Hypothalamus (tissue), 51 donors: ENCODE results near the gene TAF8.
"Not testable (repeated sequence)": the region's sequence is repeated elsewhere in the genome, so short reads cannot be mapped to it uniquely, and the experiment has no call there.

Experiments
- DNase-seq, 51 donors: peaks; one replicate each; lab custom pipeline; 2025; lab: John Stamatoyannopoulos, UW

Gene TAF8

DNA sequence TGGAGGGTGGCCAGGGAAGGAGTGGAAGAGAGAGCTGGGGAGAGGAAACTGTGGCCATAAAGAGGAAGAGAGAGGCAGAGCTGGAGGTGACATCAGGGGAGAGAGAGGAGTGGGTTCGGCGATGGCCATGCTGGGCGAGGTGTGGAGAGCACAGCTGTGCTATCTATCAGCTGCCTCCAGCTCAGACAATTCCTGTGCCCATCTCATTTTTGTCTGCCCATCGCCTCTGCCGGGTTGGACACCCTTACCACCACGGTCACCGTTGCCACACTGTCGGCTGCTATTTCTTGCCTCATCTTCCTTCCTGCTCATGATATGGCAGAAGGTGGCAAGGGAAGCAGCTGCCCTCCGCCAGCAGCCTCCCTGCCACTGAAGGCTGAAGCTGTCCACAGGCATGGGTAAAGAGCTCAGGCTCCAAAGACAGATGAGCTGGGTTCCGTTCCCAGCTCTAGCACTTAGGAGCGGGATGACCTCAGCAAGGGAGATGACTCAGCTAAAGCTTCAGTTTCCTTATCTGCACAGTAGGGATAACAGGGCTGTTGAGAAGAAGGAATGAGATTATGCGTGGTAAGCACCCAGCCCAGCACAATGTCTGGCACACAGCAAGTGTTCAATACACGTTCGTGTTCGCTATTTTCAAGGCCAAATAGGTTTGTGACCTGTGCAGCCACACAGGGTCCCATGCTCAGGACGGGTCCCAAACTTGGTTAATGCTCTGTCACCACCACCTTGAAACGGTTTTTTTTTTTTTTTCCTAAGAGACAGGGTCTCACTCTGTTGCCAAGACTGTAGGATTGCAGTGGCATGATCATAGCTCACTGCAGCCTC, 21.9 kb upstream of the TAF8 start:
- no peak for DNase-seq

DNA sequence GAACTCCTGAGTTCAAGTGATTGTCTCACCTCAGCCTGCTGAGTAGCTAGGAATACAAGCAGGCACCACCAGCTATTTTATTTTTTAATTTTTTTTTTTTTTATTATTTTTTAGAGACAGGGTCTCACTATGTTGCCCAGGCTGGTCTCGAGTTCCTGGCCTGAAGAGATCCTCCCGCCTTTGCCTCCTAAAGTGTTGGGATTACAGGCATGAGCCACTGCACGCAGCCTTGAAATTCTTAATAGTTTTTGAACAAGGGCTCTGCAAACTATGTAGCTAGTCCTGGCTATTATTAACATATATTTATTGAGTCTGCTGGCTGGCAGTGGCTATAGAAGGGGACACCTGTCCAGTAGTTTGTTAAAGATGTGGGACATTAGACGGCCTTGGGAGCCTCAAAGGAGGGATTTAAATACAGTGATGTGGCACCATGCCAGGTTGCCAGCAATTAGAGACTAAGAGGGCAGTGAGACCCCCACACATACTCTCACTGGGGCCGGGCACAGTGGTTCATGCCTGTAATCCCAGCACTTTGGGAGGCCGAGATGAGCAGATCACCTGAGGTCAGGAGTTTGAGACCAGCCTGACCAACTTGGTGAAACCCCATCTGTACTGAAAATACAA, 21.1 kb upstream of the TAF8 start:
- DNase-seq: no peak

GRCh38 chr6:42029881-42030280, 20.4 kb upstream of the TAF8 start:
- DNase-seq: no peak

DNA sequence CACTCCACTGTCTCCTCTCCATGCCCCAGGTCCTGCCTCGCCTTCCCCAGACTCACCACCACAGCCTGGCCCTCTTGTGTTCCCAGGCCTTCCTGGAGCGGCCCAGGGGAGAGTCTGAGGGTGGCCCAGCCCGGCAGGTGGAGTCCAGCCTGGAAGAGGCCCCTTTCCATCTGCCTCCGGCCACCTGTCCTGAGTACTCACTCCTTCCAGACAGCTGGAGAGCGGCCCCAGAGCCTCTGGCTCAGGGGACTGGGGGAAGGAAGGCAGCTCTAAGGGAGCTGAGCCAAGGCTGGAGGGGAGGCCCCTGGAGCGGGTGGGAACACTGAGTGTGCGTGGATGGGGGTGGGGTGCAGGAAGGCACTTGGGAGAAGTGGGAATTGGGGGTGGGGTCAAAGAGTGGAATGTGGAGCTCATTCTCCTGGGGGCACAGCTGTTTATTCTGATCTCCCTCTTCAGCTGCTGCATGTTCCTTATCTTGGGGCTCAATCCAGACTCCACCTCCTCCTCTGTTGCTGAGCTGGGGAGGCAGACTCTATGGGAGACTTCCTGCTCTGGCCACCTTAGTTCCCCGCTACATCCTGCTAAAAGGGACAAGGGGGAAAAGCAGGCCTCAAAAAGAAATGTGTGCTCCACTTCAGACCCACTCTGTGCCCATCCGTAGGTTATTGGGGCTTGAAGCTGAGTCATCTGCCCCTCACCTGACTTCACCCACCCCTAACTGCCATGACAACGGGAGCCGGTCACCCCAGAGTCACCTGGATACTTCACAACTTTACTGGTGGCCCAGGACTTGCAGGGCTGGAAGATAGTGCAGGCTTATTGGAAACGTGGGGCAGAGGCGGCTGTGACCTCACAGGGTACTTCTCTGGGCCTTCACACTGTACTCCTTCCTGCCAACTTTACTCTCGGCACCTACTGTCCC, 19.5 kb upstream of the TAF8 start:
- DNase-seq: no peak

DNA sequence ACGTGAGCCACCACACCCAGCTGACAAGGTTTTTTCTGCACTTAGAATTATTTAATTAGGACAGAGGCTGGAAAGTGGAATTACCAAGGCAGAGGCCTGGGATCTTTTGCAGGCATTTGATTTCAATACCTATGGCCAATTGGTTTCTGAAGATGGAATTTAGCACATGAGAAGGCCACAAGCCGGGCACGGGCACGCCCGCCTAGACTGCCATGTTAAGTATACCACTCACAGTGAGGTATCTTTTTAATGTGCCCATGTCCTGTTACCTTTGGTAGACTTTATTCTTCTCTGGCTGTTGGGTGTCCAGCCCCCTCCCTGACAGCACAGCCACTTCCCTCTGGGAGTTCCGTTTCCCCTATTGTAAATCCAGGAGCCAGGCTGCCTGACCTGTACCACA, 18.0 kb upstream of the TAF8 start:
- DNase-seq: no peak

GRCh38 chr6:42037669-42038068, 12.7 kb upstream of the TAF8 start:
- not testable (repeated sequence) for DNase-seq

- no peak for DNase-seq
Measured at GRCh38 chr6:42038163-42038562, 12.2 kb upstream of the TAF8 start.

- no peak for DNase-seq
Measured at GRCh38 chr6:42038811-42039408, 11.4 kb upstream of the TAF8 start.

GRCh38 chr6:42040856-42041480, 9.4 kb upstream of the TAF8 start:
- no peak for DNase-seq

- DNase-seq: no peak
Measured at GRCh38 chr6:42041481-42042053, 8.8 kb upstream of the TAF8 start.

DNA sequence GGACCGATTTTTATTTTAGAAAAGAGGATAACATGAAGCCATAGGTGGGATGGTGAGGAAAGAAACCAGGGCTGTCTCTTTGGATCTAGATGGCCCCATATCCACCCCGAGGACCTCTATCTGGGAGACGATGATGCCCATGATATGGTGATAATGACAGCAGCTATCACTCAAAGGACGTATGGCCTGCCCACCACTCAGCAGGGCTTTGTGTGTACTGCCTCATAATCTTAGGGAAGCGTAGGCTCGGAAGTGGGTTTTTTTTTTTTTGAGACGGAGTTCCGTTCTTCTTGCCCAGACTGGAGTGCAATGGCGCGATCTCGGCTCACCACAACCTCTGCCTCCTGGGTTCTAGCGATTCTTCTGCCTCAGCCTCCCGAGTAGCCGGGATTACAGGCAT, 8.2 kb upstream of the TAF8 start:
- no peak for DNase-seq

- DNase-seq: peak in 50 of 51 donors; percentile 42 to 91 (median 77)
Measured at GRCh38 chr6:42043787-42044475, 6.4 kb upstream of the TAF8 start.

- peak in 45 of 51 donors; percentile 9 to 84 (median 53) for DNase-seq
Measured at GRCh38 chr6:42045538-42046460, 4.5 kb upstream of the TAF8 start.

GRCh38 chr6:42046464-42047212, 3.7 kb upstream of the TAF8 start:
- peak in 2 of 51 donors; percentile 15 to 45 for DNase-seq

GRCh38 chr6:42047213-42047590, 3.1 kb upstream of the TAF8 start:
- no peak for DNase-seq

GRCh38 chr6:42047790-42048405, 2.4 kb upstream of the TAF8 start:
- peak in 2 of 51 donors; percentile 40 to 53 for DNase-seq
